HFFc6 (cell line): Measurements from ENCODE around the gene RNF157. TPM values are rescaled to one million over a fixed set of nuclear protein-coding genes. Genes with fewer than 3 reads are reported as not detected.
A peak's percentile ranks its signal among the peaks of the same experiment; 100 is the strongest.

Source experiments
- DNase-seq: peaks from one replicate; pipeline ENCODE4 v3.0.0-alpha.2; 2018
- H3K27ac Mint-ChIP-seq: 2 replicates; pipeline ENCODE4 v1.8.0; 2020; ENCODE audit warnings: mild to moderate bottlenecking, mixed read lengths
- H3K27me3 Mint-ChIP-seq: 2 replicates; pipeline ENCODE4 v1.8.0; 2021; ENCODE audit warnings: mild to moderate bottlenecking, moderate library complexity, mixed read lengths; ENCODE audit not compliant: insufficient read depth
- H3K36me3 Mint-ChIP-seq: 2 replicates; pipeline ENCODE4 v1.8.0; 2021; ENCODE audit warnings: low read depth, mixed read lengths
- H3K4me1 Mint-ChIP-seq: 2 replicates; pipeline ENCODE4 v1.8.0; 2020; ENCODE audit warnings: low read depth, mixed read lengths
- H3K4me3 Mint-ChIP-seq: 2 replicates; pipeline ENCODE4 v1.8.0; 2020; ENCODE audit warnings: mild to moderate bottlenecking, moderate library complexity, mixed read lengths
- H3K9me3 Mint-ChIP-seq: 2 replicates; pipeline ENCODE4 v1.8.0; 2020; ENCODE audit warnings: mild to moderate bottlenecking, mixed read lengths
- total RNA-seq, 6 experiments: library from RNA; stranded (reverse); fragmentation: NEBNext Ultra II Directional; extraction: Animal tissue kit (Norgen Biotek cat#: 25700); gene quantifications; 2 replicates in 1 of 6; 3 replicates in 5 of 6; pipeline ENCODE4 v1.2.3, GENCODE V29; 2021
- TF ChIP-seq, protein P1 (sequence below): fragments of 200-600 bp; sonication (generic); IDR thresholded peaks from 2 replicates; pipeline ENCODE4 v1.5.0; 2021; ENCODE audit warnings: antibody characterized with exemption, mild to moderate bottlenecking

RNF157 gene
- total RNA-seq, 6 experiments from 2014 or later: 0.11 to 0.19 (median 0.18) TPM; not detected in 3

- Mint-ChIP-seq H3K4me3 (no peak overlapping the region), H3K4me1 (no peaks in the 10 kb centered on the region), H3K27ac (no peak overlapping the region), H3K36me3 (no peaks in the 10 kb centered on the region), H3K27me3 (peaks cover 46% of the 10 kb centered on the region), H3K9me3 (no peaks in the 10 kb centered on the region)
- TF ChIP-seq, protein P1, sequence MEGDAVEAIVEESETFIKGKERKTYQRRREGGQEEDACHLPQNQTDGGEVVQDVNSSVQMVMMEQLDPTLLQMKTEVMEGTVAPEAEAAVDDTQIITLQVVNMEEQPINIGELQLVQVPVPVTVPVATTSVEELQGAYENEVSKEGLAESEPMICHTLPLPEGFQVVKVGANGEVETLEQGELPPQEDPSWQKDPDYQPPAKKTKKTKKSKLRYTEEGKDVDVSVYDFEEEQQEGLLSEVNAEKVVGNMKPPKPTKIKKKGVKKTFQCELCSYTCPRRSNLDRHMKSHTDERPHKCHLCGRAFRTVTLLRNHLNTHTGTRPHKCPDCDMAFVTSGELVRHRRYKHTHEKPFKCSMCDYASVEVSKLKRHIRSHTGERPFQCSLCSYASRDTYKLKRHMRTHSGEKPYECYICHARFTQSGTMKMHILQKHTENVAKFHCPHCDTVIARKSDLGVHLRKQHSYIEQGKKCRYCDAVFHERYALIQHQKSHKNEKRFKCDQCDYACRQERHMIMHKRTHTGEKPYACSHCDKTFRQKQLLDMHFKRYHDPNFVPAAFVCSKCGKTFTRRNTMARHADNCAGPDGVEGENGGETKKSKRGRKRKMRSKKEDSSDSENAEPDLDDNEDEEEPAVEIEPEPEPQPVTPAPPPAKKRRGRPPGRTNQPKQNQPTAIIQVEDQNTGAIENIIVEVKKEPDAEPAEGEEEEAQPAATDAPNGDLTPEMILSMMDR: peak; percentile 57
- peak; percentile 30 for DNase-seq
Observed at GRCh38 chr17:76153640-76154039, 86.7 kb downstream of the RNF157 start.

- DNase-seq: no peak
- no peaks in the 10 kb centered on the region for H3K36me3 Mint-ChIP-seq
- peaks cover 44% of the 10 kb centered on the region for H3K27me3 Mint-ChIP-seq
- no peak overlapping the region for H3K4me3 Mint-ChIP-seq
- no peaks in the 10 kb centered on the region for H3K4me1 Mint-ChIP-seq
- TF ChIP-seq, protein P1: no peak
- no peaks in the 10 kb centered on the region for H3K9me3 Mint-ChIP-seq
- no peak overlapping the region for H3K27ac Mint-ChIP-seq
Observed at GRCh38 chr17:76153202-76153601, 87.1 kb downstream of the RNF157 start.

GRCh38 chr17:76152591-76152990 is 87.7 kb downstream of the RNF157 start:
- Mint-ChIP-seq H3K4me1 (no peaks in the 10 kb centered on the region), H3K36me3 (no peaks in the 10 kb centered on the region), H3K27me3 (peaks cover 38% of the 10 kb centered on the region), H3K4me3 (no peak overlapping the region), H3K9me3 (no peaks in the 10 kb centered on the region), H3K27ac (no peak overlapping the region)
- TF ChIP-seq, protein P1: no peak
- no peak for DNase-seq

DNA sequence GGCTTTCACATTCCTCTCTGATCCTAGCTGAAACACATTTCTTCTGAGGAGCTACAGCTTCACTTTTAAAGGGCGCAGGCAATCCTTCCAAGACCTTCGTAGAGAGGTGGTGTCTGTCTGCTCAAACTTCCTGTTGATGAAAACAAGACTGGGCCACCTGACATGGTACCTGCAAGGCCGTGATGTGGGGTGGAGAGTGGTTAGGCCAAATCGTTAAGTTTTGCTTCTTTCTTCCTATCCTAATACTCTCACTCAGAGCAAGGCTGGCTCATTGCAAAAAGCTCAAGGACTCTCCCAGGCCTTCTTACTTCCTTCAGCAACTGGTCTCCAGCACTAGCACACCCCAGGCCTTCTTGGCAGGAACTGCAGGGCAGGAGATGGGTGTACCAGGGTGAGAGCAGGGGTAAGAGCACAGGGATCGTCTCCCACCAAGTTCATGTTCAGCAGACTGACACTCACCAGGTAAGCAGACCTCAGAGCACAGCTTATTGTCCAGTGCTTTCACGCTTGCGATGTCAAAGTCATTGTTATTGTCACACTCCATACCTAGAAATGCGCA is 88.3 kb downstream of the RNF157 start:
- no peak for DNase-seq
- no peaks in the 10 kb centered on the region for H3K36me3 Mint-ChIP-seq
- peaks cover 34% of the 10 kb centered on the region for H3K27me3 Mint-ChIP-seq
- no peaks in the 10 kb centered on the region for H3K4me1 Mint-ChIP-seq
- no peak overlapping the region for H3K27ac Mint-ChIP-seq
- no peaks in the 10 kb centered on the region for H3K9me3 Mint-ChIP-seq
- no peak overlapping the region for H3K4me3 Mint-ChIP-seq
- TF ChIP-seq, protein P1: no peak

GRCh38 chr17:76150712-76151622 is 89.3 kb downstream of the RNF157 start:
- no peak overlapping the region for H3K27ac Mint-ChIP-seq
- no peaks in the 10 kb centered on the region for H3K4me1 Mint-ChIP-seq
- no peak for DNase-seq
- peaks cover 25% of the 10 kb centered on the region for H3K27me3 Mint-ChIP-seq
- no peaks in the 10 kb centered on the region for H3K36me3 Mint-ChIP-seq
- H3K9me3 Mint-ChIP-seq: no peaks in the 10 kb centered on the region
- H3K4me3 Mint-ChIP-seq: no peak overlapping the region
- TF ChIP-seq, protein P1: no peak
